ENCODE results near the gene BEGAIN.
A peak's percentile ranks its signal among the peaks of the same experiment; 100 is the strongest.

The BEGAIN gene

DNA sequence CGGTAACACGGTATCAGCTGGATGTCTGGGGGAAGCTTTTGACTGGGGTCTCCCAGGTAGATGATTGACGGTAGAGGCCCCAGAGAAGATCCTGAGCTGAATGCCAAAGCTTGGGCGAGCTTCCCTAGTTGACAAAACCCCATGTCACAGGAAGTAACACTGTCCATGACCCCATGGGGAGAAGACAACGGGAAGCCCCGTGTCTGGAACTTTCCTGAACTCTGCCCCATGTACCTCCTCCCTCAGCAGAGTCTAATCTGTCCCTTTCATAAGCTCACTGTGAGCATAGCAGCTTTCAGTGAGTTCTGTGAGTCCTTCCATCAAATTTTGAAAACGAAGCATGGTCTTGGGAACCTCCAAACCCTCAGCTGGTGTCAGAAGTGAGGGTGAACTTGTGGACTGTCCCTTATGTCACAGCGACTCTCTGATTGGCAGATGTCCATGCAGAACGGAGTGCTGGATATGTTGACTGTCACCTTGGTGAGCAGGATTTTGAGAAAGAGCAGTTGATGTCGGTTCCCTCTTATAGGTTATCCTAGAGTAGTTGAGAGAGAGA lies 29.7 kb upstream of the BEGAIN start:
- in situ Hi-C loops (cut with HindIII; ENCODE audit: low sequenced_read_pairs), result no loop called here

GRCh38 chr14:100615736-100616695 lies 28.8 kb upstream of the BEGAIN start:
- H3K4me3 ChIP-seq (ENCODE audit: low read depth, low read length), result no peak overlapping the region
- TF ChIP-seq, protein P1, sequence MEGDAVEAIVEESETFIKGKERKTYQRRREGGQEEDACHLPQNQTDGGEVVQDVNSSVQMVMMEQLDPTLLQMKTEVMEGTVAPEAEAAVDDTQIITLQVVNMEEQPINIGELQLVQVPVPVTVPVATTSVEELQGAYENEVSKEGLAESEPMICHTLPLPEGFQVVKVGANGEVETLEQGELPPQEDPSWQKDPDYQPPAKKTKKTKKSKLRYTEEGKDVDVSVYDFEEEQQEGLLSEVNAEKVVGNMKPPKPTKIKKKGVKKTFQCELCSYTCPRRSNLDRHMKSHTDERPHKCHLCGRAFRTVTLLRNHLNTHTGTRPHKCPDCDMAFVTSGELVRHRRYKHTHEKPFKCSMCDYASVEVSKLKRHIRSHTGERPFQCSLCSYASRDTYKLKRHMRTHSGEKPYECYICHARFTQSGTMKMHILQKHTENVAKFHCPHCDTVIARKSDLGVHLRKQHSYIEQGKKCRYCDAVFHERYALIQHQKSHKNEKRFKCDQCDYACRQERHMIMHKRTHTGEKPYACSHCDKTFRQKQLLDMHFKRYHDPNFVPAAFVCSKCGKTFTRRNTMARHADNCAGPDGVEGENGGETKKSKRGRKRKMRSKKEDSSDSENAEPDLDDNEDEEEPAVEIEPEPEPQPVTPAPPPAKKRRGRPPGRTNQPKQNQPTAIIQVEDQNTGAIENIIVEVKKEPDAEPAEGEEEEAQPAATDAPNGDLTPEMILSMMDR (IDR thresholded peaks at IDR 0.05; ENCODE audit: low read depth, low read length), result no peak
- in situ Hi-C loops (cut with HindIII; ENCODE audit: low sequenced_read_pairs), result no loop called here
- no peak for DNase-seq (ENCODE audit: low read depth, low spot score)

More for the DNA sequence above, 29.7 kb upstream of the BEGAIN start:
- H3K4me3 ChIP-seq (ENCODE audit: low read depth, low read length), result no peak overlapping the region
- DNase-seq (ENCODE audit: low read depth, low spot score), result no peak
- TF ChIP-seq, protein P1 (IDR thresholded peaks at IDR 0.05; ENCODE audit: low read depth, low read length), result no peak

DNA sequence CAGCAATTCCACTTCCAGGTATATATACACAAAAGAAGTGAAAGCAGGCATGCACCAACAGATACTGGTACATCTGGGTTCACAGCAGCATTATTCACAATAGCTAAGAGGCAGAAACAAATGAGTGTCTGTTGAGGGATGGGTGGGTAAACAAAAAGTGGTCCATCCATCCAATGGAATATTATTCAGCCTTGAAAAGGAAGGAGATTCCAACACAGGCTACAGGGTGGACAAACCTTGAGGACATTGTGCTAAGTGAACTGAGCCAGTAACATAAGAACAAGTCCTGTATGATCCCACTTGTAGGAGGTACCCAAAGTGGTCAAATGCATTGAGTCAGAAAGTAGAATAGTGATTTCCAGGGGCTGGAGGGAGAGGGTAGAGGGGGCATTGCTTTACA lies 27.6 kb upstream of the BEGAIN start:
- TF ChIP-seq, protein P1 (IDR thresholded peaks at IDR 0.05; ENCODE audit: low read depth, low read length), result no peak
- DNase-seq (ENCODE audit: low read depth, low spot score), result no peak
- no peak overlapping the region for H3K4me3 ChIP-seq (ENCODE audit: low read depth, low read length)
- in situ Hi-C loops (cut with HindIII; ENCODE audit: low sequenced_read_pairs), result no loop called here

GRCh38 chr14:100612986-100613385 lies 25.8 kb upstream of the BEGAIN start:
- in situ Hi-C loops (cut with HindIII; ENCODE audit: low sequenced_read_pairs), result no loop called here
- no peak overlapping the region for H3K4me3 ChIP-seq (ENCODE audit: low read depth, low read length)
- DNase-seq (ENCODE audit: low read depth, low spot score), result no peak
- TF ChIP-seq, protein P1 (IDR thresholded peaks at IDR 0.05; ENCODE audit: low read depth, low read length), result no peak

DNA sequence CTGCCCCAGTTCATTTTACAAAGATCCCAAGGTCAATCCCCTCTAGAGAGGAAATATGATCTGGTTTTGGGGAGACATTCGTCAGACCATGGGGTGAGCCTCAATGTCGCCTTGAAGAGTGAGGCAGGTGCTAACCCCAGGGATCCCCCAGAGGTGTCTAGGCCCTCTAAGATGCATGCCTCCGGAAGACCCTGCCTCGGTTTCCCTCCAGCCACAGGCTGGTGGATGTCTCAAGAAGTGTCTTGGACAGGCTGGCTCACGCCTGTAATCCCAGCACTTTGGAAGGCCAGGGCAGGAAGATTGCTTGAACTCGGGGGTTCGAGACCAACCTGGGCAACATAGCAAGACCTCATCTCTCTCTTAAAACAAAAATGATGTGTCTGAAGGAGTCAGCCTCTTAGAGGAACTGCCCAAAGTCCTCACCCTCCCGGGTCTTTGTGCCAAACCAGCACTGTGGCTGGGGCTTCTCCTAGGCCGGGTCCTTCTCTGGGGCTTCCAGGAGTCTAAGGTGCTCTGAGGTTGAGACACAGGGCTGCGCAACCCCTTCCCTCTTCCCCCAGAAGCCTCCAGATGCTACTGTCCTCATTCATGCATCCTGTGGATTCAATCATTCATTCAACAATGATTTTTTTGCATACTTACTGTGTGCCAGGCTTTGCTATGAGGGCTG lies 24.7 kb upstream of the BEGAIN start:
- TF ChIP-seq, protein P1 (IDR thresholded peaks at IDR 0.05; ENCODE audit: low read depth, low read length), result no peak
- DNase-seq (ENCODE audit: low read depth, low spot score), result no peak
- in situ Hi-C loops (cut with HindIII; ENCODE audit: low sequenced_read_pairs), result no loop called here
- no peak overlapping the region for H3K4me3 ChIP-seq (ENCODE audit: low read depth, low read length)

- DNase-seq (ENCODE audit: low read depth, low spot score), result peak; percentile 13
- in situ Hi-C loops (cut with HindIII; ENCODE audit: low sequenced_read_pairs), result no loop called here
- H3K4me3 ChIP-seq (ENCODE audit: low read depth, low read length), result no peak overlapping the region
- TF ChIP-seq, protein P1 (IDR thresholded peaks at IDR 0.05; ENCODE audit: low read depth, low read length), result no peak
Measured at GRCh38 chr14:100610511-100611217, 23.4 kb upstream of the BEGAIN start.
